Measurements from ENCODE around the gene FRAS1.

Gene FRAS1

DNA sequence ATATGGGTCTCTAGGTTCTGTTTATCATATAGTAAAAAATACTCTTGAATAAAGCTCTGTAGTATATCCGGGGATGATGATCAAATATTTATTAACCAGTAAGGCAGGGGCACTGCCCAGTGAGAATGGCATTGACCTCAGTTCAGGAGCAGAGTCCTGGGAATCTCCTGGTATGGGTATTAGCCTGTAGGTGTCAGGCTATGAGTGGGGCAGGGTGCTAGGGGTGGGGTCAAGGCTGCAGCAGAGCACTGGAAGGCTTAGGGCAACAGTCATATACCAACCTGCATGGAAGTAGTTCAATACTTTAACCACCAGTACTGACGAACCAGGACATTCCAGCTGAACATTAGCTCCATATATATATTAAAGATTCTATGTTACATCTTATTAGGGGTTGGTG, 274.1 kb downstream of the FRAS1 start:
- no peak for DNase-seq

DNA sequence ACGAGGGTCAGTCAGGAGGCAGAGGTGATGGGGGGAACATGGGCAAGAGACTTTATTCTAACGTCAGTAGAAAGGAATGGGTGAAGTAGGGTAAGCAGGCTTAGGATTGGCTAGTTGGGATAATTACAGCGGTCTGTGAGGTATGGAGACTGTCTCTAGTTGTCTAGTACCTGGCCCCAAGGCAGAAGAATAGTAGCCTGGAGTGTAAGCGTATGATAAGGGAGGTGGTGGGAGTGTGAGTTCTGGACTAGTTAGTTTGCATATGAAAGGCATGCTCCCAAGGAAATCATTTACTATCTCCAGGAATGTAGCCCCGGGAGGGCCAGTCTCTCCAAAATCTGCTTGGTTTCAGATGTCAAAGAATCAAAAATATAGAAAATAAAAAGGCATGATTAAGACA, 274.8 kb downstream of the FRAS1 start:
- DNase-seq = no peak

DNA sequence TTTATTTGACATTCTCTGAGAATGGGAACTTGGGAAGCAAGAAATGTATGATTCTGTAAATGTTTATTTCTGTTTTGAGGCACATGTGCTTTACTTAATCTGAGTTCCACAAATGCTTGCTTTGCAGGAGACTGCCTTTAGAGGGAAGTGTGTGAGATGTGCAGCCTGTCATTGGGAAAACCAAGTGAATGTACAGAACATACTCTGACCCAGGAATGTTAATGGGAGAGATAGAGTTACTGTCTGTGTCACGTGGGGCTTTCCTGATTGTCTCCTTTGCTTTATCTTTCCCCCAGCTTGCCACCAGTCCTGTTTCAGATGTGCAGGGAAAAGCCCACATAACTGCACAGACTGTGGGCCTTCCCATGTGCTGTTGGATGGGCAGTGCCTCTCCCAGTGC, 275.9 kb downstream of the FRAS1 start:
- DNase-seq = no peak

DNA sequence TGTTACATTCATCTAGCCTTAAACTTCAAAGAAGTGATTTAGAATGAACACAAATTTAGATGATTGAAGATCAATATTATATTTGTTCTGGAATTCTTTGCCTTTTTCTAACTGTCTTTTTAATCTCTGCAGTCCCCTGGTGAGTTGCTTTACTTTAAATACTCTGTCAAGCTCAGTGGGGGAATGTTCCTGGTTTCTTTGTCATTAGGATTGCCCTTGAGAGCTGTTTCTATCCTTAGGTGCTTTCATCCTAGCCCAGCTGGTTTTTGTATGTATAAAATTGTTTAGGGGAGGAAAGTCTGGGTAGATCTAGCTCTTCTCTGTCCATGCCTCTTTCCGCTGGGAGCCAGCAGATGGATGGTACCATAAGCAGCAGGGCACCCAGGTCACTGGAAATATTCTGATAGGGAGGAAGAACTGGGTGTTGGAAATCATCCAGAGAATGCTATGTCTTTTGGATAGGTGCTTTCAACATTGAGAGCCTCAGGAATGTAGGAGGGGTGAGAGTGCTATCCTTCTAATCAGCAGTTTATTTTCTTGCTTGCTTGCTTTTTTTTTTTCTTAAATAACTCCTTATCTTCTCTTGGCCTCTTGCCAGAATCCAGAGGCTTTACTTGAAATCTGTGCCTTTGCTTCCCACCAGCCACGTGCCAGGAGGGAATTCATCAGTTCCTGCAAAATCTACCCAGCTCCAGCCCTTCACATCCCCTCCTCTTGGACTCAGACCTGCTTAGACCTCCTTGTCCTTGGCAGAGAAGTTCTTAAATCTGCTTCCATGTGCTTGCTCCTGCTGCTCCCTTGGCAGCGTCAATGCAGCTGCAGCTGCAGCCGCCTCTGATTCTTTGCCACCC, 279.2 kb downstream of the FRAS1 start:
- no peak for DNase-seq

DNA sequence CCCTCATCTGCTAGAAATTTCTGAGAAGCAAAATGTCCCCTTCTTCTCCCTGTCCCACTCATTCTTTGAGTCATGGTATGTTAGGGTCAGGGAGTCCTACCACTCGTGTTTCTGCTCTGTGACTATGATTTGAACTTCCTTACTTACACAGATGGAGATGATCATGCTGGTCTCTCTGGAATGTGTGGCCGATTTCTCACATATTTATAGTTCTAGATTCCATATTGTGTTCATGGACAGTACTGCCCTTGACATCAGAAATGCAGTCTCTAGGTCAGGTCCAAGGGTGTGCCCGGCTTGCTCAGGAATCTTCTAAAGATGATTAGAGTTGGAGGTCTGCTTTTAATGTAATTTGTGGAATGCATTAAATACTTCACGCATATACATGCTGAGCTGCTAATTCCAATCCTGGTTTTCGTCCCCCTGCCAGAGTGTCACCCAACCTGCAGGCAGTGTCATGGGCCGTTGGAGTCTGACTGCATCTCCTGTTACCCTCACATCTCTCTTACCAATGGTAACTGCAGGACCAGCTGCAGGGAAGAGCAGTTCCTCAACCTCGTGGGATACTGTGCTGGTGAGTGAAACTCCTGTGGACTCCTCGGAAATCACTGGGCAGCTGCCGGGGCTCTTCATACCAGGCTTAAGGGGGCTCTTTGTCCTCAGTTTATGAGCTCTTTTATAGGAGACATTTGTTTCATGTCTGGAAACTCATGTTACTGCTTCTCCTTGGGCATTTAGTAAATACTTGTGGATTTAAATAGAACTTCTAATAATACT, 280.3 kb downstream of the FRAS1 start:
- no peak for DNase-seq

DNA sequence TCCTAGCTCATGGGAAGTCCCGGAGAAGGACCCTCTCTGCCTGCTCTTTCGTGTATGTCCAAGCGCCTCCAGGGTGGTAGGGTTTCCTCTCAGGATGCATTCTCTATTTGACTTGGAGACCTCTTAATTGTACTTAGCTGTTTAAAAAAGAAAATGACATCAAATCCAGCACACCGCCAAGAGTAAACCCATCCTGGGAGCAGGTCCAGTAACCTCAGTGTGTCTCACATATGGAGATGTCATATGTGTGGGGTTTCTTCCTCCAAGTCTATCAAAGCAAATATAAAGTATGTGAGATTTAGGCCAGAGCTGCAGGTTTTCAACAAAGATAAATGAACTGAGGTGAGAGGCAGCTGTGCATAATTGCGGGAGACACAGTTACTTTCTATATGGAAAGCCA, 285.0 kb downstream of the FRAS1 start:
- no peak for DNase-seq

DNA sequence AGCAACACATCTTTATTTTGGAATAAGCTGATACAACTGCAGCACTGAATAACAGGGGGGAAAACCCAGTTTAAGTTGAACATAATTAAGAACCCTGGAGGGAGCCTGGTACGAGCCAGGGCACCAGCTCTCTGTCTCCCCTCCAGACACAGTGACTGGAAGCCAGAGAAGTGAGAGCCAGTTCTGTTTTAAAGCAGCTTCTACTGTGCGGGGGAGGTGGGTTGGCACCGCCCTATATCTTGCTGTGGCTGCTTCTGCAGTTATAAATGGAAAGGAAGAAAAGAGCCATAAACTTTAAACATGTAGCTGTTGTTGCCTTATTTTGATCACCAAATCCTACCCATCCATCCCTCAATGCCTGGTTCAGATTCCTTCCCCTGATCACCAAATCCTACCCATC, 286.6 kb downstream of the FRAS1 start:
- no peak for DNase-seq

DNA sequence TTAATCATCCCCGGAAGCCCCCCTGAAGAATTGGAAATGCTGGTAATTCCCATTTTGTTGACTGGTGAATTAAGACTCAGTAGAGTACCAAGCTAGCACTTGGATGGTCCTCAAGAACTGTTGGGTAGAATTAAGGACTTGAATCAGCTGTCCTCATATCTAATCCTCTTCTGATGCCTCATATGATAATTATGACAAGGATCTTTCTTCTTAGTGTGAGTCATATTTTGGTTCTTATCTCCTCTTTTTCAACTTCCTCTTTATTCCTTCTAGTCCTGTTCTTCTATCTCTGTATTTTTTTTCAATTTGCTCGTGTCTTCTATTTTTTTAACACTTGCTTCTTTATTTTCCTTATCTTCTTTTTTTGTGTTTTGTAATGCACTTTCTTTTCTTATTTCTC, 288.1 kb downstream of the FRAS1 start:
- no peak for DNase-seq

DNA sequence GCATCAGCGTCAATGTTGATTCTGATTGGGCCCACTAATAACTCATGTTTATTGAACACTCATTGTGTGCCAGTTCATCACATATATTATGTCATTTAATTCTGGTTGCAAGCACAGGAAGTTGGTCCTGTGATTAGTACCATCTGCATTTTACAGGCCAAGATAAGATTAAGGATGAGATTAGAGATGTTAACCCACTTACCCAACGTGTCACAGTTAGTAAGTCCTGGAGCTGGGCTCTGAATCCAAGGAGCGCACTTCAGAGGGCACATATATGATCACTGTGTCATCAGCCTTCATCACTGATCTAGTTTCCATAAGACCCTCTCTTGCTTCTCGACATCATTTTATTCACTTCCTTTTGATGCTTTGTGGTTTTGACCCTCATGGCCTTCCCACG, 289.1 kb downstream of the FRAS1 start:
- no peak for DNase-seq

DNA sequence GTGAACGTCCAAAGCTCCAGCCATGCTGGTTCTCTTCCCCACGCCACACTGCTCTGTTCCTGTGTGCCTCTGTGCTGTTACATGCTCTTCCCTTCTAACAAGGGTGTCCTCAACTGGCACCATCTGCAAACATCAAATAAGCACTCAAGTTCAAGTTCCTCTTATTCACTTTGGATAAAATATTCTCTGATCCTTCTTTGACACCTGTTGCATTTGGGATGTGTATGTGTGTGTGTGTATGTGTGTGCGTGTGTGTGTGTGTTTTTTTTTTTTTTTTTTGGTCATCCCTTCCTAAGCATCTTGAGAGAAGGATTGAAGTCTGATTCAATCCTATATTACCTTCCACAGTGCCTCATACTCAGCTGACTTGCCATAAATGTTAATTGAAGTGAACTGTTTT, 290.4 kb downstream of the FRAS1 start:
- DNase-seq = no peak

DNA sequence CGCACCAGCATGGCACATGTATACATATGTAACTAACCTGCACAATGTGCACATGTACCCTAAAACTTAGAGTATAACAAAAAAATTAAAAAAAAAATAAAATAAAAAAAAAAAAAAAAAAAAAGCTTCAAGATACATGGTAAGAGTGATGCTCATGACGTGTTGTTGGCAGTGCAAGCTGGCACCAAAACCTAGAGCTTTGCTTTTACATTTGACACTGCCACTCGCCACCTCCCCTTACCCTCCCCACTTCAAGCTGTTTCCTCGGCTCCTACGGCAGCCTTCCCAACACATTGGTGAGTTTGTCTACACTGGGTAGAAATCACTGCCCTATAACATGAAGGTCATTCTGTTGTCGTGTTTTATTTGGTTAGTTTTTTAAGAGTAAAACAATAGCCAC, 296.8 kb downstream of the FRAS1 start:
- DNase-seq = no peak

DNA sequence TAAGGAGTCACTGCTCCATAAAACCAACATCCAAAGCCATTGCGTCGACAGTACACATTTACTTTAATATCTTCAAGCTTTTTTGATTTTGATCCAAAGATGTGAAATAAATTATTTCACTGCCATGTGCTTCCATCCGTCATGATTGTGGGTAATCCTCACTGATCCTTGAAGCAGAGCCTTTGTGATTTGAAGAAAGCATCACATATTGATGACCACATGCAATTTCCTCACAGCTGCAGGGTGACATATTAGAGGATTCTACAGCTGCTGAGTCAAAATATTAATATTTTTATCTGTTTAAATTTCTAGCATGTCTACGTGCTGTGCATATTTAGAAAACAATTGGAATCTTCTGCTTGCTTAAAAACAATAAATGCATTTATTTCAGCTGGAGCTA, 297.7 kb downstream of the FRAS1 start:
- DNase-seq = no peak

DNA sequence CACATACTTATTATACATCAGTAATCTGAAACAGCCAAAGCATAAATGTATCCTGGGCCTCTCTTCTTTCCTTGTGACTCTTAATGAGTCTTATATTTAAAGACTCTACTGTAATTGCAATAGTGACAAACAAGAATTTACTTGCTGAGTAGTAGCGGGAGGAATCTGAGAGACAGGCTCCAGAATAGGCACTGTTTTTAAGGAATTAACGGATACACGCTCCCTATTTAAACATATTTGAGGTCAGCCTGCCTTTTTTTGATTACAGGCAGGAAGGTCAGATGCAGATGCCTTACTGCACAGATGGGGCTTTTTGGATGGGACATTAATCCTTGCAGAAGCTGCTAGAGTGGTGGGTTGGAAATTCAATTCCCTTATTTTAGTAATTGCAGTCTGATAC, 298.2 kb downstream of the FRAS1 start:
- no peak for DNase-seq

DNA sequence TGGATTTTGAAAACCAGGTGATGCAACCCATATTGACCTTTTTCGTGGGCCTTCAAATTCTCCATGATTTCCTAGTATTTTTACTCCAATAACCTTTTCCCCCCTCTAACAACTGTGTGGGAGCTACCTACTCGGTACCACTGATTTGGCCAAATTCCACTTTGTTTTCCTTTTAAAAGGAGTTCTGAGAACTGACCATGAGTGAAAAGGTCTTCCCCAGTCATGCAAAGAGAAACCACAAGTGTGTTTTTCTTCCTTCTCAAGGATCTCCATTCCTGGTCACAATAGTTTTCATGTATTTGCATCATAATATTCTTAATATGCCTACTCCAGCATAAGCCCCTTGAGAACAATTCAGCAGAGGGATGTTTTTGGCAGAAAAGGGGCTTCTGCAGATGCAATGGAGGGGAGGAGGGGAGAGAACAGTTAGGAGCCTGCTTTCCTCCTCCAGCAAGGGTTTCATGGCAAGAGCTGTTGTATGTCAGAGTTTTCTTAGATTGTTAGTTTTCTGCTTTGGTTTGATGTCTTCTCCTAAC, 299.2 kb downstream of the FRAS1 start:
- DNase-seq = no peak

DNA sequence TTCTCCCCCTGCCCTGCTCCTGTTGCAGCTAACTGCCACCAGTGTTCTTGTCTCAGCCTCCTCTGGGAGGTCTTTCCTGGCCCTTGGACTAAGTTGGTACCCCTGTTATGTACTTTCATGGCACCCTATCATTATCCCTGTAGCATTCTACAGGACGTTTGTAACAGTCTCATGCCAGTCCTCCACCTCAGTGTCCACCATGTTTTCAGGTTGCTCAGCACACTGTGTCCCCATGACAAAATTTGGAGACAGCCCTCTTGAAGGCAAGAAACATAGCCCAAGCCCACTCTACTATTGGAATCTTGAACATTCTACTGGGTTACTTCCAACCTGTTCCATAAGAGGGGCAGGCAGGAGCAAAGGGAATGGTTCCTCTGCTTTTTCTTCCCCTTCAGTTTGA, 300.0 kb downstream of the FRAS1 start:
- DNase-seq = no peak

DNA sequence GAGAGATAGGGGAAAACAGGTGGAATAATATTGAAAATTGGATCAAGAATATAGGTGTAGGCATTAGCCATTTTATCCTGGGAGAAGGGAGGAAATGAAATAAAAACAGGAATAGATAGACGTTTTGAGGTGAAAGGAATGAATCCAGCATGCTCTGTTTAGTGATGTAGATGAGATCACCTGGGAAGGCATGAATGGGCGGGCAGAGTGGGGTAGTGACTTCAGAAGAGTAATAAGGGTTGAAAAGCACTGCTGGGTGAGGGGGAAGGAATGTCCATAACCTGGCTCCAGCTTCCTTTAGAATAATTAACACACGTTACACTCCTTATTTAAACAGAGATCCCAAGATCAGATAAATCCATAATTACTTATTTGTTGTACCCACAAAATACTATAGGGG, 303.3 kb downstream of the FRAS1 start:
- DNase-seq = no peak

DNA sequence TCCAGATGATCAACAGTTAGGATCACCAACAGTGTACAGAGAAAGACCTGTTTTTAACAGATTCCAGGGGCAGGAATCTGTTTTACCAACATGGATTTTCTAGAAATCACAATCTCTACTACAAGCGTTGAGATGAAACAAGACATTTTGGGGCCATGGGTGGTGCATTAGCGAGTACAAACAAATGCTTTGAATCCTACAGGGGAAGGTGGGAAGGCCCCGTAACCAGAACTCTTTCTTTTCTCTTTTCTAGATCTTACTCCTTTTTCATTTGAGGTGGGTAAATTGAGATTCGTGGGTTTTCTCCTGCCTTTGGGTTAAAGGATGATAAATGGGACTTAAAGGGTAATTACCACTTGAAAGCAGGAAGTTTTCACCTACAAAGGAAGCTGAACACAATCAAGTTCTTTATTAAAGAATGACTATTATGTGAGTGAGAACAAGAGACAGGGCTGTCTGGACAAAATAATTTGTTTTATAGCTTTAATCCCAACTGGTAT, 304.5 kb downstream of the FRAS1 start:
- DNase-seq = no peak

DNA sequence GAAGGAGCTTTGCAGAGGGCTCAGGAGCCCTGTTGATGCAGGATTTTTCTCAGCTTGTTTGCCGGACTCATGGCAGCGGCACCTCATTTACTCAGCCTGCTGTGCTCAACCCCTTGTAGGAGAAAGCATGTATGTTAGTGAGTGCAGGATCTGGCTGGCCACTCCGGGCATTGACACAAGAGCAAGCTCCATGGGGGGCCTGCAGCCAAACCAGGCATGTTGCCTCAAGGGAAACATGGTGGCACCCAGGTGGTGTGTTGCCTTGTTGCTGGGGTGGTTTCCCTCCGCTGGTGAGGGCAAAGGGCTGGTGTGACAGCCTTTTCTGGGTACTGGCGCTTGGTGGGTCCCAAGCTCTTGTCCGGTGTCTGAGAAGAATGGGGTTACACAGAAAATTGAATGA, 305.2 kb downstream of the FRAS1 start:
- DNase-seq = no peak

DNA sequence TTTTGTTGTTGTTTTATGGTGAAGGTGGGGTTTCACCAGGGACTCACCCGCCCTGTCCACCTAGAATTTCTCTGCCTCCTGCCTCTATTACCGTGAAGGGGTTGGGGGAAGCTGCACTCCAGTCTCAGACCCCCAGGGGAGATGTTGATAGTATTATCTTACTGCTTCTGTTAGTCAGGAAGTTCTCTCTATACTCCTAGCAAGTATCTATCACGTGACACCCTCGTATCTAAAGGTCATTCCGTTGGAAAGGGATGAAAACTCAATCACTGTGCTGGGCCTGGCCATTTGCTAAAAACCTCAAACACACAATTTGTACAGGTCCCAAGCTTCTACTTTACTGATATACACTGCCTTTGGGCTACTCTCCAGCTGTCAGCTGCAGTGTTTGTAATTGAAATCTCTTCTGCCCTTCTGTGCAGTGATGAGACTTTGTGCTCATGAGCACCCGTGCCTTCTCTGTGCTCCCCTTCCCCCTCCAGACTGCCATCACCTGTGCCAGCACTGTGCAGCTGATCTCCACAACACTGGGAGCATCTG, 306.0 kb downstream of the FRAS1 start:
- no peak for DNase-seq

DNA sequence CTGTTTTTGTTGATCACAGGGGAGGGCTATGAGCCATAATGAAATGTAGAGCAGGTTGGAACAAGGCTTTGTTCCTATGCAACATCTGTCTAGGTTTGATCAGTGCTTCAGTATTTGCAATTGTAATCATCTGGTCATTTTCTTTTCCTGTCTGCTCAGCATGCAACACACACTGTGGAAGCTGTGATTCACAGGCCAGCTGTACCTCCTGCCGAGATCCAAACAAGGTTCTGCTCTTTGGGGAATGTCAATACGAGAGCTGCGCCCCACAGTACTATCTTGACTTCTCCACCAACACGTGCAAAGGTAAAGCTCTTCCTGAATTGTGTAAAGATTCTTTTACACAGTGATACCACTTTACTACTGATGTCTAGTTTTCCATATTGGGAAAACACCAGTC, 312.6 kb downstream of the FRAS1 start:
- no peak for DNase-seq

DNA sequence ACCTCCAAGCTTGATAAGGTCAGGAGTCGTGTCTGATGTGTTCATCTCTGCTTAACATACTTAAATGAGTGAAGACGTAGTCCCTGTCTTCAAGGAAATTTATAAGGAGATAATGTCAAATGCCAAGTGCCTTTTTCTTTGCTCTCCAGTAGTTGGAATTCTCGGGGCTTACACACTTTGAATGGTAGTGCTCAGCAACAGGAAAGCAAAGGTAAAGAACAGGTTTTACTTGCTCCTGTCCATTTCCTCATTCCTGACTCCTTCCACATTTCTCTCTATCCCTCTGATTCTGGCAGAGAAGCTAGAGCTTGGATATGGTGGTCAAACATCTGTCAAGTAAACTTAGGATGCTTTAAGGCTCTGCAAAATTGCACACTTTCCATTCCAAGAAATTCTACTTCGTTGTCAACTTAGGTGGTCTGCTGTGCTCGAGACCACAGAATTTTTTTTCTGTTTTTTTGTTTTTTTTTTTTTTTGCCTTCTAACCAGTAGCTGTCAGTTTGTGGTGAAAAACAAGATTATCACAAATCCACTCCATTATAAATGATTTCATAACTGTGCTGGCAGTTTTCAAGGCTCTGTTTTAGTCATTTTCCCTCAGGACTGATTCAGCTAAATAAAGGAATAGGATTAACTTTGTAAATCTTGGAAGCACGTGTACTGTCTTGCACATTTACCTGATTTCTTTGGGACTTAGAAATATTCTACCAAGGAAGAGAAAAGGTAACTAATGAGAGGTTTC, 313.7 kb downstream of the FRAS1 start:
- DNase-seq = no peak

DNA sequence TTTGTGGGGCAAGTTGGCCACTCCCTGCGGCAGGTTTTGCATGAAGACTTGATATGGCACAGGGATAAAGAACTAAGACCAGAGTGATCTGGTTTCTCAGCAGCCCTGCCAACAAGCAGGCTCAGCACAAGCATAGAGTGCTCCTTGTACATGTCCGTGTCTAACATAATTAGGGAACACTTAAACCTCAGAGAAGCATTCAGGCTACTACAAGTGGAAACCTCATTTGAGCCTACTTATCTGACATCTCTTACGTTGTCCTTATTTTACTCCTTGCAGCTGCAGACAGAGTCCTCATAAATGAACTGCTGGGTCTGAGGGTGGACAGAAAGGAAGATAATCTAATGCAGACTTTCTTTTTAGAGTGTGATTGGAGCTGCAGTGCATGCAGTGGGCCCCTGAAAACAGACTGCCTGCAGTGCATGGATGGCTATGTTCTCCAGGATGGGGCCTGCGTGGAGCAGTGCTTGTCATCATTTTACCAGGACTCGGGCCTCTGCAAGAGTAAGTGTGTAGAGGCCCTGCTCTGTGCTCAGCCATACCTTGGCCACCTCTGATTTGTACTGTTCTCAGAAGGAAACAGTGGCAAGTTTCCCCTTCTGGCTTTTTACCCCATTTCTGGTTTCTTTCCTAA, 315.3 kb downstream of the FRAS1 start:
- no peak for DNase-seq

Measured in effector CD4-positive, alpha-beta T cell (primary cell).